ENCODE measurements around the gene PGA3. TPM values are rescaled to one million over a fixed set of nuclear protein-coding genes. Genes with fewer than 3 reads are reported as not detected.
A peak's percentile ranks its signal among the peaks of the same experiment; 100 is the strongest.

The PGA3 gene
- total RNA-seq, 1 donor from 2014 or later: 2.5 TPM

- intact Hi-C loops (cut with DNase I): no loop called here
- no peak for TF ChIP-seq POLR2A (IDR thresholded peaks at IDR 0.05)
- no peak for TF ChIP-seq POLR2AphosphoS5 (IDR thresholded peaks at IDR 0.05; ENCODE audit: insufficient read depth in 1 of 2, low read depth in 1 of 2)
- TF ChIP-seq, protein P1, sequence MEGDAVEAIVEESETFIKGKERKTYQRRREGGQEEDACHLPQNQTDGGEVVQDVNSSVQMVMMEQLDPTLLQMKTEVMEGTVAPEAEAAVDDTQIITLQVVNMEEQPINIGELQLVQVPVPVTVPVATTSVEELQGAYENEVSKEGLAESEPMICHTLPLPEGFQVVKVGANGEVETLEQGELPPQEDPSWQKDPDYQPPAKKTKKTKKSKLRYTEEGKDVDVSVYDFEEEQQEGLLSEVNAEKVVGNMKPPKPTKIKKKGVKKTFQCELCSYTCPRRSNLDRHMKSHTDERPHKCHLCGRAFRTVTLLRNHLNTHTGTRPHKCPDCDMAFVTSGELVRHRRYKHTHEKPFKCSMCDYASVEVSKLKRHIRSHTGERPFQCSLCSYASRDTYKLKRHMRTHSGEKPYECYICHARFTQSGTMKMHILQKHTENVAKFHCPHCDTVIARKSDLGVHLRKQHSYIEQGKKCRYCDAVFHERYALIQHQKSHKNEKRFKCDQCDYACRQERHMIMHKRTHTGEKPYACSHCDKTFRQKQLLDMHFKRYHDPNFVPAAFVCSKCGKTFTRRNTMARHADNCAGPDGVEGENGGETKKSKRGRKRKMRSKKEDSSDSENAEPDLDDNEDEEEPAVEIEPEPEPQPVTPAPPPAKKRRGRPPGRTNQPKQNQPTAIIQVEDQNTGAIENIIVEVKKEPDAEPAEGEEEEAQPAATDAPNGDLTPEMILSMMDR (IDR thresholded peaks at IDR 0.05): no peak
Observed at GRCh38 chr11:61157743-61158142, 45.6 kb upstream of the PGA3 start.

GRCh38 chr11:61158691-61159381, 44.5 kb upstream of the PGA3 start:
- H3K27ac ChIP-seq: peak overlapping the region; percentile 98
- no peaks in the 10 kb centered on the region for H3K27me3 ChIP-seq
- no peak for DNase-seq (ENCODE audit: extremely low spot score in 2 of 2)
- TF ChIP-seq POLR2AphosphoS5 (IDR thresholded peaks at IDR 0.05; ENCODE audit: insufficient read depth in 1 of 2, low read depth in 1 of 2) (peak in 1 of 2 donors; percentile 7), POLR2A (IDR thresholded peaks at IDR 0.05) (no peak)
- H3K36me3 ChIP-seq: no peaks in the 10 kb centered on the region
- peaks cover 47% of the 10 kb centered on the region for H3K4me1 ChIP-seq
- no peak overlapping the region for H3K4me3 ChIP-seq
- no peaks in the 10 kb centered on the region for H3K9me3 ChIP-seq
- intact Hi-C loops (cut with DNase I): no loop called here

More at GRCh38 chr11:61157743-61158142, 45.6 kb upstream of the PGA3 start:
- Histone ChIP-seq H3K9me3 (no peaks in the 10 kb centered on the region), H3K4me3 (no peak overlapping the region), H3K4me1 (peaks cover 58% of the 10 kb centered on the region), H3K27me3 (no peaks in the 10 kb centered on the region), H3K36me3 (no peaks in the 10 kb centered on the region), H3K27ac (no peak overlapping the region)
- DNase-seq (ENCODE audit: extremely low spot score in 2 of 2): no peak

DNA sequence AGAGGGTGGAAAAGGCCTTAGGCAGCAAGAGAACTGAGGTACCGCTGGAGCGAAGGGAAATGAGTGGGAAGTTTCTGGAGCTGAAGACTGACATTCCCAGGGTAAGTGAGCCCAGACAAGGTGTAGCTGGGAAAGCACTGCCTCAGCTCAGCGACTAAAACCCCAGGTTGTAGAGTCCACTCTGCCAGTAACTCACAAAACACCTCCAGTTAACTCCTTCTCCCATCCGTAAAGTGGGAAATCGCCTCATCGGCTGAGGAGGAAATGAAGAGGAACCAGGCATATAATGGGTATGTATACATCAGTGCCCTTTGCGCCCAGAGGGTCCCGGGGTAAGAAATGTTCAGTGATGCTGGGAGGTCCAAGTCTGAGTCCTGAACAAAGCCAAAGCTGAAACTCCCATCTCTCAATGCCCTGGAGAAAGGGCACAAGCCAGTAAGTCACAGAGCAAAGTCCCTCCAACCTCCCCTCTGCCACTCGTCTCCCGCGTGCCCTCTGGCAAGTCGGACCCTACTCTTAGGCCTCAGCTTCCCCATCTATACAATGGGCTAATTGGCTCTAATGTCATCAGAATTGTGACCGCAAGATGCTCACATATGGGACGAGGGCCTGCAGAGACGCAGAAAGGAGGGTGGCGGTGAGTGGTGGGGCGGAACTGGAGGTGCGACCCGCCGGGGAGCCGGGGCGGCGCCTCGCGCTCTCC, 42.7 kb upstream of the PGA3 start:
- Histone ChIP-seq H3K27me3 (no peaks in the 10 kb centered on the region), H3K9me3 (no peaks in the 10 kb centered on the region), H3K36me3 (no peaks in the 10 kb centered on the region), H3K4me3 (peak overlapping the region; percentile 71 to 85), H3K4me1 (peaks cover 45% of the 10 kb centered on the region), H3K27ac (peak overlapping the region; percentile 98)
- intact Hi-C loops (cut with DNase I): no loop called here
- DNase-seq (ENCODE audit: extremely low spot score in 2 of 2): no peak
- TF ChIP-seq POLR2AphosphoS5 (IDR thresholded peaks at IDR 0.05; ENCODE audit: insufficient read depth in 1 of 2, low read depth in 1 of 2): peak in 1 of 2 donors; percentile 59
- TF ChIP-seq POLR2A (IDR thresholded peaks at IDR 0.05): no peak

DNA sequence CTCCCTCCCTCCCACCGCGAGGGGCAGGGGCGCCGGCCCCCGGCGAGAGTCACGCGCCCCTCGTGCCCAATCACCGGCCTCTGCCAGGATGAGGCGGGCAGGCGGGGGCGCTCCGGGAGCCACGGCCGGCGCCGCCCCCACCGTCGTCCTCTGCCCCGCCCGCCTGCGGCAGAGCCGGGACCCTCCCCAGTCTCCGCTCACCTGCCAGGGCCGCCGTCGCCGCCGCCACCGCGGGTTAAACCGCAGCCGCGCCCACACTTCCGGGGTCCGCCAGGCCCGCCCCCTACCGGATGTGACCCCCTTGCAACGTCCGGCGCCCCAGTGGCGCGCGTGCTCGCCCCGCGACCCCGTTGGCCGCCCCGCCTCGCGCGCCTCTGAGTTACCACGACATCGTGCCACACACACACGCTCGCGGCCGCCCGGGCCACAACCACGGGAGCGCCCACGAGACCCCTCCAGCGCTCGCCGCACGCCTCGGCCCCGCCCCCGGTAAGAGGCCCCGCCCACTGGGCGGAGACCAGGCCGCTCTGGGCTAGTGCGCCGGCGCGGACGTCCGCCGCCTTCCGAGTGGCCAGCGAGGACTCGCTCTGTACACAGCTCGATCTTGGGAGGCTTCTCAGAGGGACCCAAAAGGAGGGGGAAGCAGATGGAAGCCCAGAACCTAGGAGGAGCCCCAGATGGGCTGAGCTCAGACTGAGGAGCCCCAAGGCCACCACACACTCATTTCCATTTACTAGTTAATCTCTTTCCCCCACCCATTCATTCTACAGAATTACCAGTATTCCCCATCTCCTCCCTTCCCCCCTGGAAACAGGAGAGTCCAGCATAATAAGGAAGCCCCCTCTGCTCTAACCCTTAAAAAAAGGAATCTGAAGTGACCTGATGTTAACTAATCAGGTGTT, 41.9 kb upstream of the PGA3 start, which contains the start of gene VPS37C:
Gene VPS37C, minus strand, starts transcription at position 237 of the 902 bp plus-strand sequence. CDS start 22,597 bp downstream, outside the sequence.
- Histone ChIP-seq H3K36me3 (no peaks in the 10 kb centered on the region), H3K27me3 (no peaks in the 10 kb centered on the region), H3K4me3 (peak within 1 kb of the TSS; percentile 71 to 85), H3K9me3 (no peaks in the 10 kb centered on the region), H3K27ac (peak within 1 kb of the TSS; percentile 98), H3K4me1 (peaks cover 45% of the 10 kb centered on the region)
- DNase-seq (ENCODE audit: extremely low spot score in 2 of 2): peak in 1 of 2 donors; percentile 92
- intact Hi-C loops (cut with DNase I): no loop called here
- TF ChIP-seq POLR2AphosphoS5 (IDR thresholded peaks at IDR 0.05; ENCODE audit: insufficient read depth in 1 of 2, low read depth in 1 of 2) (peak; percentile 29 to 33), POLR2A (IDR thresholded peaks at IDR 0.05) (peak in 1 of 2 donors; percentile 26)
- TF ChIP-seq, protein P1 (IDR thresholded peaks at IDR 0.05): peak in 2 of 3 experiments; percentile 6 to 27

DNA sequence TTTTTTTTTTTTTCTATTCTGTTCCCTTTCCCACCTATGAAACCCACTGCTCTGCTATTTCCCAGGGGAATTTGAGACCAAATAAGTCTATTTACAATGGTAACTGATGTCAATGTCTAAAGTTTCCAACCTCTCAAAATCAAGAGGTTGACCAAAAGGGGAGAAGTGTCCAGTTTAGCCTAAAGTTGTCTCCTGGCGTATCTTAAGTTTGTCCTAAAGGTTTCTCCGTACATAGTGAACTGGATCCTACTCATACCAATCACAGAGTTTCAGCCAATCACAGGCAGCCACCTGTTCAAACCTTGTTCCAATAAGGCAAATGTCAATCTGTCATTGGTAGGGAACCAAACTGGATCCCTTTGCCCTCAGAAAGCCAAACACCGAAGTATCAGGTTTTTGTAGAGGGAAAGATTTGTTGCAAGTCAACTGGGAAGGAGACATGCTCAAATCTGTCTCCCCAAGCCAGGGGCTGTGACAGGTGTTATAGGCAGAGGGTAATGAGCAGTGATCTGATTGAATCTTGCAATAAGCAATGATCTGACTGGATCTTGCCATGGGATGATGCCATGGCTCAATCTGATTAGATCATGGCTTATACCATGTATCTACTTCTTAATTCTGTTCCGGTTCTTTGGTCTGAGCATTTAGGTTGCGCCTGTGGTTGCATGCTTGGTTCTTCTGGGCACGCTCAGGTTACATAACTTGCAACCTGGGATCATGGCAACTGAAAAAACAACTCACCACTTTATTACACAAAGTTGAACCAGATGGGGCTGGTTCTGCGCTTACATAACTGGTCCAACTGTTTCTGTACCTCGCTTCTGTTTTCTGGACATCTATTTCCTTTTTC, 41.0 kb upstream of the PGA3 start:
- H3K27me3 ChIP-seq: no peaks in the 10 kb centered on the region
- H3K4me1 ChIP-seq: peaks cover 45% of the 10 kb centered on the region
- intact Hi-C loops (cut with DNase I): no loop called here
- H3K4me3 ChIP-seq: peak overlapping the region; percentile 71 to 85
- no peak for DNase-seq (ENCODE audit: extremely low spot score in 2 of 2)
- TF ChIP-seq, protein P1 (IDR thresholded peaks at IDR 0.05): no peak
- TF ChIP-seq POLR2A (IDR thresholded peaks at IDR 0.05) (no peak), POLR2AphosphoS5 (IDR thresholded peaks at IDR 0.05; ENCODE audit: insufficient read depth in 1 of 2, low read depth in 1 of 2) (no peak)
- H3K27ac ChIP-seq: peak overlapping the region; percentile 98
- H3K9me3 ChIP-seq: no peaks in the 10 kb centered on the region
- H3K36me3 ChIP-seq: no peaks in the 10 kb centered on the region
